GM12878 (cell line): ENCODE measurements around the gene SLC9C1. TPM values are rescaled to one million over a fixed set of nuclear protein-coding genes. Genes with fewer than 3 reads are reported as not detected.

Source experiments
- ATAC-seq: fragments of 200-7000 bp; cut with Tn5 transposase; 3 replicates; pipeline ENCODE4 v1.9.1; 2020; ENCODE audit warnings: mild to moderate bottlenecking, moderate library complexity
- BruUV-seq: library from RNA; stranded (reverse); fragments of 400-500 nt; replicated peaks from 2 replicates; lab custom pipeline; 2021; lab: Mats Ljungman, UMichigan
- CTCF ChIA-PET: fragments of 300-600 bp; sonication (Branson Sonifier 250); formaldehyde crosslinking; extraction: SDS; loops from one replicate; lab custom pipeline; 2021; ENCODE audit warnings: inconsistent platforms; lab: Yijun Ruan, JAX
- POLR2A ChIA-PET: fragments of 350-600 bp; formaldehyde crosslinking; extraction: SDS; loops from one replicate; lab custom pipeline; 2021; ENCODE audit warnings: inconsistent platforms; lab: Charles Lee
- RAD21 ChIA-PET: fragments of 300-600 bp; sonication (Branson Sonifier 250); formaldehyde crosslinking; loops from one replicate; lab custom pipeline; 2023; ENCODE audit warnings: antibody characterized with exemption; ENCODE audit not compliant: unreplicated experiment; lab: Charles Lee
- SMC1A ChIA-PET: fragments of 300-600 bp; sonication (Branson Sonifier 250); formaldehyde crosslinking; loops from one replicate; lab custom pipeline; 2023; ENCODE audit not compliant: unreplicated experiment, uncharacterized antibody; lab: Charles Lee
- DNase-seq: peaks from one replicate; pipeline ENCODE4 v3.0.0-alpha.2; 2011; ENCODE audit warnings: low read depth, low spot score
- FAIRE-seq: peaks from 3 replicates; lab custom pipeline; 2011; peaks lifted over from hg19 to GRCh38; lab: Jason Lieb, UNC
- H2AFZ ChIP-seq: 2 replicates; pipeline ENCODE4 v1.6.0; 2011; ENCODE audit warnings: low read depth, low read length, control low read depth; ENCODE audit not compliant: control insufficient read depth
- H3K27ac ChIP-seq: 2 replicates; pipeline ENCODE4 v1.5.1; 2011; ENCODE audit warnings: control low read depth; ENCODE audit not compliant: control insufficient read depth, insufficient read depth
- H3K27me3 ChIP-seq, 2 experiments: replicated peaks in 1 of 2; 2 replicates each; pipeline versions ENCODE4 v1.6.0 to v1.6.1; 2011; ENCODE audit warnings: low read length in 1 of 2; ENCODE audit not compliant: control insufficient read depth in 2 of 2, insufficient read depth in 2 of 2
- H3K36me3 ChIP-seq, 2 experiments: 2 replicates each; pipeline ENCODE4 v1.5.1; 2011; ENCODE audit warnings: low read length in 1 of 2; ENCODE audit not compliant: control insufficient read depth in 2 of 2, insufficient read depth in 2 of 2
- H3K4me1 ChIP-seq: 2 replicates; pipeline ENCODE4 v1.6.1; 2011; ENCODE audit warnings: mild to moderate bottlenecking, low read length, moderate library complexity, mixed read lengths; ENCODE audit not compliant: control insufficient read depth, insufficient read depth
- H3K4me2 ChIP-seq: 2 replicates; pipeline ENCODE4 v1.6.0; 2011; ENCODE audit warnings: control low read depth; ENCODE audit not compliant: control insufficient read depth, insufficient read depth
- H3K4me3 ChIP-seq: fragments of 200-600 bp; sonication (generic); 2 replicates; pipeline ENCODE4 v1.5.1; 2016
- H3K79me2 ChIP-seq: 2 replicates; pipeline ENCODE4 v1.6.0; 2011; ENCODE audit warnings: low read length; ENCODE audit not compliant: control insufficient read depth, insufficient read depth
- H3K9ac ChIP-seq: 2 replicates; pipeline ENCODE4 v1.8.0; 2011; ENCODE audit warnings: low read length, control low read depth, mixed read lengths; ENCODE audit not compliant: control insufficient read depth, insufficient read depth
- H3K9me3 ChIP-seq: replicated peaks from 3 replicates; pipeline ENCODE4 v1.5.1; 2011; ENCODE audit warnings: mild to moderate bottlenecking, low read length; ENCODE audit not compliant: control insufficient read depth, insufficient read depth
- H4K20me1 ChIP-seq: 2 replicates; pipeline ENCODE4 v1.6.0; 2011; ENCODE audit not compliant: control insufficient read depth, insufficient read depth
- CBX5 ChIP-seq: sonication (generic); IDR thresholded peaks from 2 replicates; pipeline ENCODE4 v1.6.1; 2016; ENCODE audit warnings: low read depth, moderate library complexity, mild to moderate bottlenecking, inconsistent platforms
- EP300 ChIP-seq, 2 experiments: fragments of 150-350 bp in 1 of 2; IDR thresholded peaks; 2 replicates each; pipeline ENCODE4 v1.6.1; 2011 to 2012; ENCODE audit warnings: low read depth in 2 of 2, low read length in 2 of 2, borderline replicate concordance in 1 of 2, improper control_type of control experiment in 1 of 2, inconsistent platforms in 1 of 2; ENCODE audit not compliant: control insufficient read depth in 1 of 2
- KLF5 ChIP-seq: fragments of 450-650 bp; IDR thresholded peaks from 2 replicates; pipeline ENCODE4 v1.6.1; 2014; ENCODE audit warnings: mild to moderate bottlenecking; ENCODE audit not compliant: partially characterized antibody
- PML ChIP-seq: IDR thresholded peaks from 2 replicates; pipeline ENCODE4 v1.6.1; 2012; ENCODE audit warnings: low read length, inconsistent platforms
- POU2F2 ChIP-seq: IDR thresholded peaks from 3 replicates; pipeline ENCODE4 v1.6.1; 2011; ENCODE audit warnings: low read depth, mild to moderate bottlenecking, low read length, borderline replicate concordance
- SREBF2 ChIP-seq: IDR thresholded peaks from 2 replicates; pipeline ENCODE4 v1.6.1; 2012; ENCODE audit warnings: mild to moderate bottlenecking, low read length
- TCF3 ChIP-seq: IDR thresholded peaks from 2 replicates; pipeline ENCODE4 v1.6.1; 2012; ENCODE audit warnings: low read depth, mild to moderate bottlenecking, low read length, borderline replicate concordance; ENCODE audit not compliant: insufficient read depth
- ZNF384 ChIP-seq: IDR thresholded peaks from 2 replicates; pipeline ENCODE4 v1.6.1; 2012; ENCODE audit warnings: low read depth, mild to moderate bottlenecking, low read length, improper control_type of control experiment, borderline replicate concordance
- WGBS: methylation state at CpG from one replicate; pipeline ENCODE4 v1.1.6; 2016; ENCODE audit warnings: low lambda C conversion rate; ENCODE audit not compliant: insufficient replicate concordance, insufficient coverage; ENCODE audit errors: missing lambda C conversion rate; 5-methylcytosine and 5-hydroxymethylcytosine counted together
- in situ Hi-C: fragments of 300-500 bp; cut with MboI; formaldehyde crosslinking; loops from 9 replicates; pipeline ENCODE4 v1.14.3; 2018; ENCODE audit warnings: mixed read lengths
- intact Hi-C: fragments of 100-400 bp; cut with micrococcal nuclease; formaldehyde crosslinking; loops from one replicate; pipeline ENCODE4 v1.14.2; 2022; ENCODE audit not compliant: unreplicated experiment
- polyA plus RNA-seq, 11 experiments: library from polyadenylated mRNA; depleted of rRNA in 4 of 11; unstranded in 6 of 11; stranded (reverse) in 5 of 11; fragments of >200 nt; fragmentation: Nextera tagmentation in 4 of 11; fragmentation: Illumina TruSeq in 1 of 11; extraction: Ambion mirVana in 4 of 11; extraction: Trizol in 1 of 11; gene quantifications; 1 replicate in 1 of 11; 2 replicates in 10 of 11; pipeline versions ENCODE4 v1.2.1 to v1.2.3, GENCODE V29; 2011 to 2016; ENCODE audit warnings: inconsistent platforms in 2 of 11, missing spikeins in 2 of 11, low read depth in 1 of 11
- total RNA-seq, 4 experiments: library from RNA; depleted of rRNA in 3 of 4; stranded (reverse); fragments of >200 nt in 3 of 4; fragmentation: Illumina TruSeq in 1 of 4; extraction: Trizol in 1 of 4; gene quantifications; 2 replicates each; pipeline versions ENCODE4 v1.2.1 to v1.2.3, GENCODE V29; 2013 to 2021
- TF ChIP-seq, protein P1 (sequence below): IDR thresholded peaks from 2 replicates; pipeline ENCODE4 v1.6.1; 2012; ENCODE audit warnings: low read depth, low read length, improper control_type of control experiment
- TF ChIP-seq, protein P2 (sequence below): fragments of 450-650 bp; IDR thresholded peaks from 2 replicates; pipeline ENCODE4 v1.6.1; 2016; ENCODE audit warnings: mild to moderate bottlenecking, moderate library complexity, borderline replicate concordance

SLC9C1 gene
- total and polyA plus RNA-seq, 10 of the 15 experiments (the other 5 are each of a cell fraction or from before 2014, with no cell fraction given), result not detected

DNA sequence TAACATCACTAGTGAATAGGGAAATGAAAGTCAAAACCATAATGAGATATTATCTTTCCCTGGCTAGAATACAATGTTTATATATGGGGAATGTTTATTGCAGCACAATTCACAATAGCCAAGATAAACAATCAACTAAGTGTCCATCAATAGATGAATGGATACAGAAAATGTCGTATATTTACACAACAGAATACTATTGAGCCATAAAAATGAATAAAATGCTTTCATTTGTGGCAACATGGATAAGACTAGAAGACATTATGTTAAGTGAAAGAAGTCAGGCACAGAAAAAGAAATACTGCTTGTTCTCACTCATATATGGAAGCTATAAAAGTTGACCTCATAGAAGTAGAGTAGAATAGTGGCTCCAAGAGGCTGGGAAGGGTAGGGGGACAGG, 65.2 kb downstream of the SLC9C1 start:
- H3K27me3 ChIP-seq, result no peaks in the 10 kb centered on the region
- ATAC-seq, result no peak
- in situ Hi-C loops, result no loop called here
- no peak overlapping the region for H3K4me3 ChIP-seq
- H3K9me3 ChIP-seq, result peaks cover 4% of the 10 kb centered on the region; the same call in 2 of the 3 replicates
- no peaks in the 10 kb centered on the region for H3K4me1 ChIP-seq
- ChIA-PET RAD21 (no interaction called here), CTCF (interaction anchor here (1.0 kb wide), 1 partner anchor 117 kb away, joined by 4 read pairs; no protein-coding TSS in a partner anchor), SMC1A (no interaction called here), POLR2A (no interaction called here)
- no peak for DNase-seq
- no peaks in the 10 kb centered on the region for H3K79me2 ChIP-seq
- intact Hi-C loops, result no loop called here
- H3K27ac ChIP-seq, result no peak overlapping the region
- no peaks in the 10 kb centered on the region for H3K36me3 ChIP-seq
- BruUV-seq, result no TSS peak
- WGBS, result 93% methylated on average over 1 of the region's 1 CpG
- H3K4me2 ChIP-seq, result no peak overlapping the region
- H3K9ac ChIP-seq, result no peak overlapping the region
- TF ChIP-seq ZNF384 (no peak), CBX5 (no peak), KLF5 (no peak), POU2F2 (no peak), TCF3 (no peak), PML (no peak), SREBF2 (no peak), EP300 (IDR thresholded peaks at IDR 0.05; ENCODE audit: borderline replicate concordance in 1 of 2, control insufficient read depth in 1 of 2, low read depth in 2 of 2, low read length in 2 of 2) (no peak)
- TF ChIP-seq, protein P1, sequence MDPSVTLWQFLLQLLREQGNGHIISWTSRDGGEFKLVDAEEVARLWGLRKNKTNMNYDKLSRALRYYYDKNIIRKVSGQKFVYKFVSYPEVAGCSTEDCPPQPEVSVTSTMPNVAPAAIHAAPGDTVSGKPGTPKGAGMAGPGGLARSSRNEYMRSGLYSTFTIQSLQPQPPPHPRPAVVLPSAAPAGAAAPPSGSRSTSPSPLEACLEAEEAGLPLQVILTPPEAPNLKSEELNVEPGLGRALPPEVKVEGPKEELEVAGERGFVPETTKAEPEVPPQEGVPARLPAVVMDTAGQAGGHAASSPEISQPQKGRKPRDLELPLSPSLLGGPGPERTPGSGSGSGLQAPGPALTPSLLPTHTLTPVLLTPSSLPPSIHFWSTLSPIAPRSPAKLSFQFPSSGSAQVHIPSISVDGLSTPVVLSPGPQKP, result no peak
- TF ChIP-seq, protein P2, sequence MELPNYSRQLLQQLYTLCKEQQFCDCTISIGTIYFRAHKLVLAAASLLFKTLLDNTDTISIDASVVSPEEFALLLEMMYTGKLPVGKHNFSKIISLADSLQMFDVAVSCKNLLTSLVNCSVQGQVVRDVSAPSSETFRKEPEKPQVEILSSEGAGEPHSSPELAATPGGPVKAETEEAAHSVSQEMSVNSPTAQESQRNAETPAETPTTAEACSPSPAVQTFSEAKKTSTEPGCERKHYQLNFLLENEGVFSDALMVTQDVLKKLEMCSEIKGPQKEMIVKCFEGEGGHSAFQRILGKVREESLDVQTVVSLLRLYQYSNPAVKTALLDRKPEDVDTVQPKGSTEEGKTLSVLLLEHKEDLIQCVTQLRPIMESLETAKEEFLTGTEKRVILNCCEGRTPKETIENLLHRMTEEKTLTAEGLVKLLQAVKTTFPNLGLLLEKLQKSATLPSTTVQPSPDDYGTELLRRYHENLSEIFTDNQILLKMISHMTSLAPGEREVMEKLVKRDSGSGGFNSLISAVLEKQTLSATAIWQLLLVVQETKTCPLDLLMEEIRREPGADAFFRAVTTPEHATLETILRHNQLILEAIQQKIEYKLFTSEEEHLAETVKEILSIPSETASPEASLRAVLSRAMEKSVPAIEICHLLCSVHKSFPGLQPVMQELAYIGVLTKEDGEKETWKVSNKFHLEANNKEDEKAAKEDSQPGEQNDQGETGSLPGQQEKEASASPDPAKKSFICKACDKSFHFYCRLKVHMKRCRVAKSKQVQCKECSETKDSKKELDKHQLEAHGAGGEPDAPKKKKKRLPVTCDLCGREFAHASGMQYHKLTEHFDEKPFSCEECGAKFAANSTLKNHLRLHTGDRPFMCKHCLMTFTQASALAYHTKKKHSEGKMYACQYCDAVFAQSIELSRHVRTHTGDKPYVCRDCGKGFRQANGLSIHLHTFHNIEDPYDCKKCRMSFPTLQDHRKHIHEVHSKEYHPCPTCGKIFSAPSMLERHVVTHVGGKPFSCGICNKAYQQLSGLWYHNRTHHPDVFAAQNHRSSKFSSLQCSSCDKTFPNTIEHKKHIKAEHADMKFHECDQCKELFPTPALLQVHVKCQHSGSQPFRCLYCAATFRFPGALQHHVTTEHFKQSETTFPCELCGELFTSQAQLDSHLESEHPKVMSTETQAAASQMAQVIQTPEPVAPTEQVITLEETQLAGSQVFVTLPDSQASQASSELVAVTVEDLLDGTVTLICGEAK, result no peak
- no peak overlapping the region for H2AFZ ChIP-seq
- H4K20me1 ChIP-seq, result no peaks in the 10 kb centered on the region
- FAIRE-seq, result no peak
